ENCODE measurements around the gene SEMA3B. TPM values are rescaled to one million over a fixed set of nuclear protein-coding genes. Genes with fewer than 3 reads are reported as not detected.

The SEMA3B gene
- total RNA-seq, 1 experiment from 2014 or later = 0.43 TPM

DNA sequence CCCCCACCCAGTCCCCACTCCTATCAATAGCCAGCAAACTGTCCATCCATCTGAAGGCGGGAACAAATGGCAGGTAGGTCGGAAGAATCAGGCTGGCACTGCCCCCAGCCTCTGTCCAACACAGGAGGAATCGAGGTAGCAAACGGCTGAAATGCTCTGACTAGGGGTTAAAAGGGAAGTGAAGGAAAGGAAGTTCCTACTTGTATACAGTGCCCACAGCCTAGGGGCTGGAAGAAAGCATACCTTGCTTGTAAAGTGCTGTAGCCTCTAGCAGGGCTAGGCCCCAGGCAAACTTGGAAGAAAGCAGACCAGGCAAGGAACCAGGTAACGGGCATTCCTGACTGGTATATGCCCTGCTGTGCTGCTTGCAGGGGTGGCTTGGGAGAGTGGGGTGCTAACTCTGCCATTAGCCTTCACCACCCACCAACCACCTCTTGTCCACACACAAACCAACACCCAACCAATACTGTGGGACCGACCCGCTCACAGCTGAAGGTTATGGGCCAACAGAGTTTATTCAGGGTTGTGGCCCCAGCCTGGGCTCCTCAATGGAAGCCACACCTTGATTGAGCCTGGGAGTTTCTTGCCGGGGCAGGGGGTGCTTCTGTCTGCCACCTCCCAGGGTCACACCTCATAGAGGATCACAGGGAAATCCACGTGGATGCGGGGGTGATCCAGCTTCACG is 56.7 kb downstream of the SEMA3B start:
- Histone ChIP-seq H3K27ac (ENCODE audit: low read depth, low read length, poor library complexity, severe bottlenecking) (no peak overlapping the region), H3K9me3 (ENCODE audit: low read depth, low read length, poor library complexity, severe bottlenecking) (no peaks in the 10 kb centered on the region), H3K4me3 (ENCODE audit: low read depth, low read length, poor library complexity, severe bottlenecking) (no peak overlapping the region), H3K36me3 (ENCODE audit: insufficient read depth, low read length, poor library complexity, severe bottlenecking) (peaks cover 1% of the 10 kb centered on the region), H3K27me3 (replicated peaks; ENCODE audit: insufficient read depth, low read depth, low read length, poor library complexity) (no peaks in the 10 kb centered on the region), H3K4me1 (ENCODE audit: insufficient read depth, low read length, poor library complexity, severe bottlenecking) (peaks cover 3% of the 10 kb centered on the region)
- CTCF ChIA-PET = no interaction called here
- POLR2A ChIA-PET (ENCODE audit: low non-redundant PET) = no interaction called here
- intact Hi-C loops (cut with micrococcal nuclease; ENCODE audit: unreplicated experiment) = no loop called here
- TF ChIP-seq EZH2 (IDR thresholded peaks at IDR 0.05; ENCODE audit: borderline replicate concordance, low read depth, low read length, poor library complexity, severe bottlenecking) = no peak
- TF ChIP-seq, protein P1, sequence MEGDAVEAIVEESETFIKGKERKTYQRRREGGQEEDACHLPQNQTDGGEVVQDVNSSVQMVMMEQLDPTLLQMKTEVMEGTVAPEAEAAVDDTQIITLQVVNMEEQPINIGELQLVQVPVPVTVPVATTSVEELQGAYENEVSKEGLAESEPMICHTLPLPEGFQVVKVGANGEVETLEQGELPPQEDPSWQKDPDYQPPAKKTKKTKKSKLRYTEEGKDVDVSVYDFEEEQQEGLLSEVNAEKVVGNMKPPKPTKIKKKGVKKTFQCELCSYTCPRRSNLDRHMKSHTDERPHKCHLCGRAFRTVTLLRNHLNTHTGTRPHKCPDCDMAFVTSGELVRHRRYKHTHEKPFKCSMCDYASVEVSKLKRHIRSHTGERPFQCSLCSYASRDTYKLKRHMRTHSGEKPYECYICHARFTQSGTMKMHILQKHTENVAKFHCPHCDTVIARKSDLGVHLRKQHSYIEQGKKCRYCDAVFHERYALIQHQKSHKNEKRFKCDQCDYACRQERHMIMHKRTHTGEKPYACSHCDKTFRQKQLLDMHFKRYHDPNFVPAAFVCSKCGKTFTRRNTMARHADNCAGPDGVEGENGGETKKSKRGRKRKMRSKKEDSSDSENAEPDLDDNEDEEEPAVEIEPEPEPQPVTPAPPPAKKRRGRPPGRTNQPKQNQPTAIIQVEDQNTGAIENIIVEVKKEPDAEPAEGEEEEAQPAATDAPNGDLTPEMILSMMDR (conservative IDR thresholded peaks at IDR 0.05; ENCODE audit: low read depth, low read length) = no peak
- no peak for DNase-seq (ENCODE audit: low spot score)
- BruUV-seq (replicated peaks) = no TSS peak

DNA sequence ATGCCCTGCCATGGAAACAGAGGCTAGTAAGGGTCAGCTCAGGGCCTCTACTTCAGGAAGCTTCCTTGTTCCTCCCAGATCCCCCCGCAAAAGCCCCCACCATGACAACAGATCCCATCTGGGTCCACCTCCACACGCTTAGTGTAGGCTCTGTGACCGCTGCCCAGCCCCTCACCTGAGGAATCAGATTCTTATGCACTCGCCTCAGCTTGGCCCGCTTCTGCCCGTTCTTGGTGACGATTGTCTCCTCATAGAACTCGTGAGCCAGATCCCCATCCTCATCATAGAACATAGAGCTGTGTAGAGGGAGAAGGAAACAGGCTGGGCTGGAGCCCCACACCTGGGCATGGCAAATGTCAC is 57.2 kb downstream of the SEMA3B start:
- TF ChIP-seq, protein P1 (conservative IDR thresholded peaks at IDR 0.05; ENCODE audit: low read depth, low read length) = no peak
- no peak for TF ChIP-seq EZH2 (IDR thresholded peaks at IDR 0.05; ENCODE audit: borderline replicate concordance, low read depth, low read length, poor library complexity, severe bottlenecking)
- Histone ChIP-seq H3K36me3 (ENCODE audit: insufficient read depth, low read length, poor library complexity, severe bottlenecking) (peaks cover 7% of the 10 kb centered on the region), H3K4me3 (ENCODE audit: low read depth, low read length, poor library complexity, severe bottlenecking) (no peak overlapping the region), H3K4me1 (ENCODE audit: insufficient read depth, low read length, poor library complexity, severe bottlenecking) (peaks cover 3% of the 10 kb centered on the region), H3K27ac (ENCODE audit: low read depth, low read length, poor library complexity, severe bottlenecking) (no peak overlapping the region), H3K27me3 (replicated peaks; ENCODE audit: insufficient read depth, low read depth, low read length, poor library complexity) (no peaks in the 10 kb centered on the region), H3K9me3 (ENCODE audit: low read depth, low read length, poor library complexity, severe bottlenecking) (no peaks in the 10 kb centered on the region)
- CTCF ChIA-PET = no interaction called here
- intact Hi-C loops (cut with micrococcal nuclease; ENCODE audit: unreplicated experiment) = no loop called here
- DNase-seq (ENCODE audit: low spot score) = no peak
- BruUV-seq (replicated peaks) = no TSS peak
- POLR2A ChIA-PET (ENCODE audit: low non-redundant PET) = no interaction called here

DNA sequence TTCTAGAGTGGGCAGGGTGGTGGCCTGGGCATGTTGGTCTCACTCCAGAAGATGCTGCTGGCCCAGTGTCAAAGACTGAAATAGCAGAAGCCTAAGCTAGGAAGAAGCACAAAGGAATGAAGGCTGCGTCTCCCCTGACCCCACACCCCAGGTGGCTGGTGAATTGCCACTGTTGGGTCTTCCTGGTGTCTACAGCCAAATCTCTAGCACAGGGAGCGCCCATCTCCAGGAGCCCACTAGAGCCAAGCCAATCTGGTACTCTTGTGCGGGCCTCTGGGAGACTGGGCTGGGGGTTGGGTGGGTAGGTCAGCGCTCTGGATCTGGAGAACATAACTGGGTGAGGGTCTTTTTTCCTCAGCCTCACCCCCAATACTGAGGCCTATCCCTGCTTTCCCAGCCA is 58.2 kb downstream of the SEMA3B start:
- no peak for TF ChIP-seq EZH2 (IDR thresholded peaks at IDR 0.05; ENCODE audit: borderline replicate concordance, low read depth, low read length, poor library complexity, severe bottlenecking)
- TF ChIP-seq, protein P1 (conservative IDR thresholded peaks at IDR 0.05; ENCODE audit: low read depth, low read length) = no peak
- peaks cover 16% of the 10 kb centered on the region for H3K36me3 ChIP-seq (ENCODE audit: insufficient read depth, low read length, poor library complexity, severe bottlenecking)
- no TSS peak for BruUV-seq (replicated peaks)
- intact Hi-C loops (cut with micrococcal nuclease; ENCODE audit: unreplicated experiment) = no loop called here
- CTCF ChIA-PET = no interaction called here
- no peaks in the 10 kb centered on the region for H3K4me1 ChIP-seq (ENCODE audit: insufficient read depth, low read length, poor library complexity, severe bottlenecking)
- H3K4me3 ChIP-seq (ENCODE audit: low read depth, low read length, poor library complexity, severe bottlenecking) = peak overlapping the region; percentile 76
- DNase-seq (ENCODE audit: low spot score) = no peak
- no peaks in the 10 kb centered on the region for H3K27me3 ChIP-seq (replicated peaks; ENCODE audit: insufficient read depth, low read depth, low read length, poor library complexity)
- H3K9me3 ChIP-seq (ENCODE audit: low read depth, low read length, poor library complexity, severe bottlenecking) = no peaks in the 10 kb centered on the region
- H3K27ac ChIP-seq (ENCODE audit: low read depth, low read length, poor library complexity, severe bottlenecking) = no peak overlapping the region
- POLR2A ChIA-PET (ENCODE audit: low non-redundant PET) = no interaction called here

Small RNA genes within 50 kb of the gene (microRNA-seq; reads per million reads assigned to microRNA genes)
- gene MIR5787 = not detected

Other genes starting within 250 kb of the SEMA3B start
- gene RBM5, start 180.2 kb upstream of the SEMA3B start, total RNA-seq (2021) = 80.6 and 89.7 TPM in 2 replicates
- gene SEMA3F, start 113.8 kb upstream of the SEMA3B start, total RNA-seq (2021) = 3.9 and 7.8 TPM in 2 replicates
- not detected in 2 replicates for gene GNAT1, start 77.5 kb upstream of the SEMA3B start, total RNA-seq (2021)
- 0.31 TPM in 1 of 2 replicates, not detected in the other for gene SLC38A3, start 63.9 kb upstream of the SEMA3B start, total RNA-seq (2021)
- 115 and 124 TPM in 2 replicates for gene GNAI2, start 32.9 kb upstream of the SEMA3B start, total RNA-seq (2021)
- gene LSMEM2, start 9.9 kb downstream of the SEMA3B start, total RNA-seq (2021) = not detected in 2 replicates
- gene IFRD2, start 23.3 kb downstream of the SEMA3B start, total RNA-seq (2021) = 62.2 and 77.4 TPM in 2 replicates
- 3.0 and 3.7 TPM in 2 replicates for gene HYAL3, start 30.3 kb downstream of the SEMA3B start, total RNA-seq (2021)
- 5.3 and 7.0 TPM in 2 replicates for gene NAA80, start 30.3 kb downstream of the SEMA3B start, total RNA-seq (2021)
- gene HYAL1, start 34.4 kb downstream of the SEMA3B start, total RNA-seq (2021) = 0.37 TPM in 1 of 2 replicates, not detected in the other
- 17.7 and 18.1 TPM in 2 replicates for gene HYAL2, start 53.6 kb downstream of the SEMA3B start, total RNA-seq (2021)
- 14.6 and 15.2 TPM in 2 replicates for gene TUSC2, start 59.1 kb downstream of the SEMA3B start, total RNA-seq (2021)
- gene RASSF1, start 71.7 kb downstream of the SEMA3B start, total RNA-seq (2021) = 10.2 and 14.4 TPM in 2 replicates
- gene ZMYND10, start 76.6 kb downstream of the SEMA3B start, total RNA-seq (2021) = 0.67 and 1.0 TPM in 2 replicates
- 15.2 and 16.0 TPM in 2 replicates for gene NPRL2, start 81.6 kb downstream of the SEMA3B start, total RNA-seq (2021)
- 7.9 and 8.2 TPM in 2 replicates for gene CYB561D2, start 81.7 kb downstream of the SEMA3B start, total RNA-seq (2021)
- 17.3 and 19.4 TPM in 2 replicates for gene TMEM115, start 90.4 kb downstream of the SEMA3B start, total RNA-seq (2021)
- gene CACNA2D2, start 234.5 kb downstream of the SEMA3B start, total RNA-seq (2021) = 0.17 and 0.68 TPM in 2 replicates